GM21723 (cell line): Measurements from ENCODE around the gene PCED1B.
"Not testable (repeated sequence)": the region's sequence is repeated elsewhere in the genome, so short reads cannot be mapped to it uniquely, and the experiment has no call there.

Source experiments
- ATAC-seq: cut with Tn5 transposase; IDR thresholded peaks from one replicate; pipeline ENCODE4 v1.9.1; 2021; ENCODE audit warnings: mild to moderate bottlenecking, moderate library complexity; ENCODE audit not compliant: unreplicated experiment

Gene PCED1B

DNA sequence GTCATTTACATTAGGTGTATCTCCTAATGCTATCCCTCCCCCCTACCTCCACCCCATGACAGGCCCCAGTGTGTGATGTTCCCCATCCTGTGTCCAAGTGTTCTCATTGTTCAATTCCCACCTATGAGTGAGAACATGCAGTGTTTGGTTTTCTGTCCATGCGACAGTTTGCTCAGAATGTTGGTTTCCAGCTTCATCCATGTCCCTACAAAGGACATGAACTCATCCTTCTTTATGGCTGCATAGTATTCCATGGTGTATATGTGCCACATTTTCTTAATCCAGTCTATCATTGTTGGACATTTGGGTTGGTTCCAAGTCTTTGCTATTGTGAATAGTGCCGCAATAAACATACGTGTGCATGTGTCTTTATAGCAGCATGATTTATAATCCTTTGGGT is 37.9 kb downstream of the PCED1B start:
- ATAC-seq: not testable (repeated sequence)

DNA sequence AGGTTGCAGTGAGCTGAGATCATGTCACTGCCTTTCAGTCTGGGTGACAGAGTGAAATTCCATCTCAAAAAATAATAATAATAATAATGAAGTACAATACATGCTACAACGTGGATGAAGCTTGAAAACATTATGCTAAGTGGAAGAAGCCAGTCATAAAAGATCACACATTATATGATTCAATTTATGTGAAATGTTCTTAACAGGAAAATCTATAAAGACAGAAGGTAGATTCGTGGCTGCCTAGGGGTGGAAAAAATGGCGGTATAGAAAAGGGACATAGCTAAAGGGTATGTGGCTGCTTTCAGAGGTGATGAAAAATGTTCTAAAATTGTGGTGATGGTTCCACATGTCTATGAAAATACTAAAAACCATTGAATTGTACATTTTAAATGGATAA is 41.3 kb downstream of the PCED1B start:
- ATAC-seq: no peak

DNA sequence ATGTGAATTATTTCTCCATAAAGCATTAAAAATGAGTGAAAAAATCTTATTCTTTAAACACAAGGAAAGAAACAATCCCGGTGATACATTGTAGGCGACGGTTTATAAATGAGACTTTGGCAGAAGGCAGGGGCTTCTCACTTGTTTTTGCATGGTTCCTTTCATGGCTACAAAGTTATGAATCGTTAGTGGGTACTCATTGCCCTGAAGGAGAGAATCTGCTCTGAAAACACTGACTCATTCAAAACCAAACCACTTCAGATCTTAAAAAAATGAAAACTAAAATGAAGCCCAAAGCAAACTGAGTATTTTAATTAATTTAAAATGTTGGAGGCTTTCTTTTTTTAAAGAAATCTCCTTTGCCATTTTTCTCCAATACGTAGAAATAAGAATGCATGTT is 41.7 kb downstream of the PCED1B start:
- no peak for ATAC-seq

- no peak for ATAC-seq
These were observed 43.2 kb downstream of the PCED1B start for GRCh38 chr12:47122602-47123001.

DNA sequence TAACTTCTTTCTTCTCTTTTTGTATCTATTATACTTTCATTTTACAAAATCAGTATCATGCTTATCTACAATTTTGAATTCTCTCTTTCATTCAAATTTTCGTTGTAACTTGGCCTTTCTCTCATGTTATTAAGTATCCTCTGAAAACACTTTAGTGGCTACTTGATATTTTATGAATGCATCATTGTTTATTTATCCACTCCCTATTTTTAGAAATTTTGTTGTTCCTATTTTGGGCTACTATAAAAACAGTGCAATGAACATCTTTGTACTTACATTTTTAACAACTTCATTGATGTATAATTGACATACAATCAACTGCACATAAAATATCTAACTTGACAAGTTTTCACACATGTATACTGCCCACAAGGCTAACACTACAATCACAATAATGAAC is 44.3 kb downstream of the PCED1B start:
- no peak for ATAC-seq

DNA sequence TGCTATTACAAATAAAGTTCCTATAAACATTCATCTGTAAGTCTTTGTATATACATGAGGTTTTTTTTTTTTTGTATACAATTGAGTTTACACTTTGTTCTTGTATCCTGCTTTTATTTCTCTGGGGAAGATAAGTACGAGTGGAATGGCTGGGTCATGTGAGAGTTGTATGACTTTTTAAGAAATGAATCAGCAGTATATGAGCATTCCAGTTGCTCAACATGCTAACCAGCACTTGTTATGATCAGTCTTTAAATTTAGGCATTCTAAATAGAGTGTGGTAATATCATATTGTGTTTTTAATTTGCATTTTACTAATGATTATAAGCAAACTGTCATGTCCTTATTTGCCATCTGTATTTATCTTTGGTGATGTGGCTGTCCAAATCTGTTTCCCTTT is 45.0 kb downstream of the PCED1B start:
- no peak for ATAC-seq

DNA sequence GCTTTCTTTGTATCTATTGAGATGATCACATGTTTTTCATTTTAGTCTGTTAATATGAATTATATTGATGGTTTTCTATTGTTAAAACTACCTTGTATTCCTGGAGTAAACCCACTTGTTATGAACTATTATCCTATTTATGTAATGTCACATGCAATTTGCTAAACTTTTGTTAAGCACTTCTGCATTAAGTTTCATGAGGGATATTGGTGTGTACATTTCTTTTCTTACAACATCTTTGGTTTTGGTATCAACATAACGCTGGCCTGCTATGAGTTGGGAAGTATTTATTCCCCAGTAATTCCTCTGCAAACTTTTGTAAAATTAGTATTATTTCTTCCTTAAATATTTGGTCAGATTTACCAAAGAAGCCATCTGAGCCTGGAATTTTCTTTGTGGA is 46.8 kb downstream of the PCED1B start:
- no peak for ATAC-seq

DNA sequence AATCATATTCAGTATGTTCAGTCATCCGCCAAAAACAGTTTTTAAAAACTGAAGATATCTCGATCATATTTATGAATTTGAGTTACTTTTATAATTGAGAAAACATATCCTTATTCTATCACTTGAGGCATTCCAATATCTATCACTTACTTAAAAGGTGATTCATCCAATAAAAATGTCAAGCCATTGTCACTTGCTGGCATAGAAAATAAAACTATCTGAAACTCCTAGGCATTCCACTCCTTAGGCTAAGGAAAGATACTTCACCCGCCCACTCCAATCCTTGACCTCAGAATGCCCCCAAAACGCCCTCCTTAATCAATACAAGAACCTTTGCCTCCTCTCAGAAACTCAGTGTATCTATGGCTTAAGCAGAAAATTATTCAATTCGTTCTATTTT is 51.6 kb downstream of the PCED1B start:
- ATAC-seq: no peak

GRCh38 chr12:47134005-47134404 is 54.6 kb downstream of the PCED1B start:
- ATAC-seq: no peak

- ATAC-seq: no peak
These were observed 56.2 kb downstream of the PCED1B start for GRCh38 chr12:47135578-47135977.

- ATAC-seq: no peak
These were observed 59.7 kb downstream of the PCED1B start for GRCh38 chr12:47139000-47139681.

DNA sequence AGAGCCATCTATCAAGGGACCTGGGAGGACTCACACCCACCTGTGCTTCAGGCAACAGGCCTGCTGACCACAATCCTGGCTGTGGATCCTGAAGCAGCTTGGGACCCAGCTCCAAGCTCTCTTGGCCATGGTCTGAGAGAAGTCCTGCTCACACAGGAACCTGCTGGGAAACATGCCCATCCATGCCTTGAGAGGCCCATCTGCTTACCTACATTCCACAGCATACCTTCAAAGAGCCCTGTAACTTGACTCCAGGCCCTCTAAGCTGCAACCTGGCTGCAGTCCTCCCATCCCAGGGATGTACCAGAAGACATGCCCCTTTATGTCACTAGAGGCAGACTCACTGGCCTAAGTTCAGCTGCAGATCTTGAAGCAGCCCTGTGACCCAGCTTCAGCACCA is 62.0 kb downstream of the PCED1B start:
- ATAC-seq: no peak

DNA sequence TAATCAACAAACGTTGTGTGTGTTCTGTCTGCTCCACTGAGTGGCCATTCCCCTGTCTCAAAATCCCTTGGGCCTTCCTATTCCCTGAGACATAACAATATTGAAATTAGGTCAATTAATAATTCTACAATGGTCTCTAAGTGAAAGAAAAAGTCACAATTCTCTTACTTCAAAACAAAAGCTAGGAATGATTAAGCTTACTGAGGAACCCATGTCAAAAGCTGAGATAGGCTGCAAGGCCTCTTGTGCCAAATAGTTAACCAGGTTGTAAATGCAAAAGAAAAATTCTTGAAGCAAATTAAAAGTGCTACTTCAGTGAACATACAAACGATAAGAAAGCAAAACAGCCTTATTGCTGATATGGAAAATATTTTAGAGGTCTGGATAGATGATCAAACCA is 65.3 kb downstream of the PCED1B start:
- ATAC-seq: no peak

DNA sequence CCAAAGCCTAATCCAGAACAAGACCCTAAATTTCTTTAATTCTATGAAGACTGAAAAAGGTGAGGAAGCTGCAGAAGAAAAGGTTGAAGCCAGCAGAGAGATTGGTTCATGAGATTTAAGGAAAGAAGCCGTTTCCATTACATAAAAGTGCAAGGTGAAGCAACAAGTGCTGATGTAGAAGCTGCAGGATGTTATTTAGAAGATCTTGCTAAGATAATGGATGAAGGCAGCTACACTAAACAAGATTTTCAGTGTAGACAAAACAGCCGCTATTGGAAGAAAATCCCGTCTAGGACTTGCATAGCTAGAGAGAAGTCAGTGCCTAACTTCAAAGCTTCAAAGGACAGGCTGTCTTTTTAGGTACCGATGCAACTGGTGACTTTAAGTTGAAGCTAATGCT is 65.8 kb downstream of the PCED1B start:
- no peak for ATAC-seq

- no peak for ATAC-seq
These were observed 68.3 kb downstream of the PCED1B start for GRCh38 chr12:47147739-47148138.

DNA sequence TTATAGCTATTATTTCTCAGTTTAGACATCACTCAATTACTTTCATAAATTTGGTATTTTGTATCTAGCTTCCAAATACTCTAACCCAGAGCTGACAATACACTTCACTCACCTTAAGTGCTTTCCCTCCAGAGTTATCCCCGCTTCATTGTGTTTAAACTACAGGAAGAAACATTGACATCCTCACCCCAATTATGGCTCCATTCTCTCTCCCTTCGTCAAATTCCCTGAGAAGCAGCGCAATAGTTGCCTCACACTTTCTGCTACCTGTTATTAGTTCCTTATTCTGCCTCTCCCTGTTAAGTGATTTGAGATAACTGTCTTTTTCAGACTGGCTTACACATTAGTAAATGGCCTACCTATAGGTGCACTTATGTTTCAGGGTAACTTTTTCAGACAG is 69.7 kb downstream of the PCED1B start:
- ATAC-seq: no peak

DNA sequence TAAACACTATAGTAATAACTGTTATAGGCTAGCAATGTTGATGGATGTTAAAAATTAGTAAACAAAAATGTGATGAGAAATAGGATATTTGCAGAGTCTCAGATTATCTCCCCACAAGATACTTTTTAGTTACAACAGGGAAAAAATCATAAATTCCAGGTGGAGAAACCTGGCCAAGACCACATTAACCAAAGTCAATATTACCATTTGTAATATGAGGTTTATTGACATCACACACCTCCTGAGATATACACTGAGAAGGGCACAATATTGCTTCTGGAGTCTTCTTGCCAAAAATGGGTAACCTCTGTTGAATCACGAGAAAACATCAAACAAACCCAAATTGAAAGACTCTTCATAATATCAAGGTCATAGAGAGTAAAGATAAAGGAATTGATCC is 72.7 kb downstream of the PCED1B start:
- no peak for ATAC-seq

GRCh38 chr12:47155457-47156166 is 76.2 kb downstream of the PCED1B start:
- no peak for ATAC-seq

- ATAC-seq: no peak
These were observed 76.8 kb downstream of the PCED1B start for GRCh38 chr12:47156167-47156736.

DNA sequence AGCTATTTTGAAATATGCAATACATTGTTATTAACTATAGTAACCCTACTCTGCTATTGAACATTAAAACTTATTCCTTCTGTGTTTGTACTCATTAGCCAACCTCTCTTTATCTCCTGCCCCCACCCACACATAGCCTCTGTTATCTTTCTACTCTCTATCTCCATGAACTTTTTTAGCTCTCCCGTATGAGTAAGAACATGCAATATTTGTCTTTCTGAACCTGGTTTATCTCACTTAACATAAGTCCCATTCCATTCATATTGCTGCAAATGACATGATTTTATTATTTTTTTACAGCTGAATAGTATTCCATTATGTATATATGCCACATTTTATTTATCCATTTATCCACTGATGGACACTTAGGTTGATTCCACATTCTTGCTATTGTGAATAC is 79.4 kb downstream of the PCED1B start:
- no peak for ATAC-seq

GRCh38 chr12:47159348-47159747 is 79.9 kb downstream of the PCED1B start:
- no peak for ATAC-seq
